ENCODE measurements around the gene TAB2.
A peak's percentile ranks its signal among the peaks of the same experiment; 100 is the strongest.

TAB2 gene

GRCh38 chr6:149317644-149318571 is at the start of gene TAB2:
Gene TAB2 (plus strand): TSS chr6:149317712. CDS start chr6:149369998, 52,286 bp downstream.
- no peak for DNase-seq

GRCh38 chr6:149268146-149268545 is 49.4 kb upstream of the TAB2 start:
- no peak for DNase-seq

- DNase-seq: no peak
Measured at GRCh38 chr6:149268768-149269167, 48.7 kb upstream of the TAB2 start.

GRCh38 chr6:149270616-149271015 is 46.9 kb upstream of the TAB2 start:
- no peak for DNase-seq

- DNase-seq: peak; percentile 56
Measured at GRCh38 chr6:149271348-149272340, 45.9 kb upstream of the TAB2 start.

GRCh38 chr6:149273318-149273717 is 44.2 kb upstream of the TAB2 start:
- DNase-seq: peak; percentile 26

- no peak for DNase-seq
Measured at GRCh38 chr6:149275621-149276020, 41.9 kb upstream of the TAB2 start.

GRCh38 chr6:149277621-149278020 is 39.9 kb upstream of the TAB2 start:
- DNase-seq: no peak

GRCh38 chr6:149278997-149279396 is 38.5 kb upstream of the TAB2 start:
- no peak for DNase-seq

GRCh38 chr6:149284904-149285303 is 32.6 kb upstream of the TAB2 start:
- no peak for DNase-seq

GRCh38 chr6:149285626-149286025 is 31.9 kb upstream of the TAB2 start:
- no peak for DNase-seq

- no peak for DNase-seq
Measured at GRCh38 chr6:149286905-149287304, 30.6 kb upstream of the TAB2 start.

GRCh38 chr6:149289192-149289781 is 28.2 kb upstream of the TAB2 start:
- DNase-seq: no peak

GRCh38 chr6:149289966-149290365 is 27.5 kb upstream of the TAB2 start:
- DNase-seq: no peak

- DNase-seq: no peak
Measured at GRCh38 chr6:149293244-149293643, 24.3 kb upstream of the TAB2 start.

GRCh38 chr6:149300563-149300962 is 16.9 kb upstream of the TAB2 start:
- no peak for DNase-seq

- no peak for DNase-seq
Measured at GRCh38 chr6:149302723-149303122, 14.8 kb upstream of the TAB2 start.

- DNase-seq: no peak
Measured at GRCh38 chr6:149303468-149303867, 14.0 kb upstream of the TAB2 start.

GRCh38 chr6:149305372-149305771 is 12.1 kb upstream of the TAB2 start:
- no peak for DNase-seq

GRCh38 chr6:149306967-149307366 is 10.5 kb upstream of the TAB2 start:
- no peak for DNase-seq

GRCh38 chr6:149311293-149311692 is 6.2 kb upstream of the TAB2 start:
- DNase-seq: no peak

GRCh38 chr6:149311766-149312165 is 5.7 kb upstream of the TAB2 start:
- DNase-seq: no peak

- no peak for DNase-seq
Measured at GRCh38 chr6:149313070-149313469, 4.4 kb upstream of the TAB2 start.
